Measurements from ENCODE around the gene S100A5. TPM values are rescaled to one million over a fixed set of nuclear protein-coding genes. Genes with fewer than 3 reads are reported as not detected.
"Not testable (repeated sequence)": the region's sequence is repeated elsewhere in the genome, so short reads cannot be mapped to it uniquely, and the experiment has no call there.

The S100A5 gene
- total RNA-seq, 1 donor from 2014 or later: not detected

DNA sequence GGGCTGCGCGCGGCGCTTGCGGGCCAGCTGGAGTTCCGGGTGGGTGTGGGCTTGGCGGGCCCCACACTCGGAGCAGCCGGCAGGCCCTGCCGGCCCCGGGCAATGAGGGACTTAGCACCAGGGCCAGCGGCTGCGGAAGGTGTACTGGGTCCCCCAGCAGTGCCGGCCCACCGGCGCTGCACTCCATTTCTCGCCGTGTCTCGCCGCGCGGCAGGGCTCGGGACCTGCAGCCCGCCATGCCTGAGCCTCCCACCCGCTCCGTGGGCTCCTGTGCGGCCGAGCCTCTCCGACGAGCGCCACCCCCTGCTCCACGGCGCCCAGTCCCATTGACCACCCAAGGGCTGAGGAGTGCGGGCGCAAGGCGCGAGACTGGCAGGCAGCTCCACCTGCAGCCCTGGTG, 18.9 kb downstream of the S100A5 start:
- ATAC-seq; intact Hi-C loops (cut with DNase I): not testable (repeated sequence)

DNA sequence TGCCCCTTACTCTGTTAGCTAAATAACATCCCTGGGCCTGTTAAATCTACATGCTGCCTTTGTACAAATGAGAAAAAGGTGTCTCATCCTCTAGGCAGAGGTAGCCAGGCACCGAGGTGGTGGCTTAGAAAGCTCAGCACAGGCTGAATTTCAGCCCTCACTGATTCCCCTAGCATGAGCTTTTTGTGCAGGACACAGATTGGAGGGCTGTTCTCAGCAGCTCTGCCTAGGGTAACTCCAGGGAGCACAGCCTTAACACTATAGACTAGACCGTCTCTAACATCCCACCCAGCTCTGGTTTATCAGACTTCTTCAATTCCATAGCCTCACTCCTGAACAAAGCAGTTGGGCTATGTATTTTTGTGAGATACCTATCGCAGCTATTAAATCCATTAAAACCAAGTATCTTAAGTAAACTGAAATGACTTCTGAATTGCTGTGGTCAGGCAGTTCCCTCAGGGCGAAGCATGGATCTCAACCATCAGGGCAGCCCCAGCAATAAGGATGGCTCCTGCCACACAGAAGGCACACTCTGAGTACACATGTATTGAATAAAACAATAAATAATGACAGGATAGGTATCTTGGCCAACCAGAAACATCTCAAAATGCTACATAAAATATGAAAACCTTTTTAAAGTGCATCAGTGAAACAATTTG, 19.8 kb downstream of the S100A5 start:
- intact Hi-C loops (cut with DNase I): no loop called here
- ATAC-seq (peak; percentile 37), DNase-seq (ENCODE audit: missing footprints) (no peak)

More for the DNA sequence above, 18.9 kb downstream of the S100A5 start:
- not testable (repeated sequence) for DNase-seq (ENCODE audit: missing footprints)

DNA sequence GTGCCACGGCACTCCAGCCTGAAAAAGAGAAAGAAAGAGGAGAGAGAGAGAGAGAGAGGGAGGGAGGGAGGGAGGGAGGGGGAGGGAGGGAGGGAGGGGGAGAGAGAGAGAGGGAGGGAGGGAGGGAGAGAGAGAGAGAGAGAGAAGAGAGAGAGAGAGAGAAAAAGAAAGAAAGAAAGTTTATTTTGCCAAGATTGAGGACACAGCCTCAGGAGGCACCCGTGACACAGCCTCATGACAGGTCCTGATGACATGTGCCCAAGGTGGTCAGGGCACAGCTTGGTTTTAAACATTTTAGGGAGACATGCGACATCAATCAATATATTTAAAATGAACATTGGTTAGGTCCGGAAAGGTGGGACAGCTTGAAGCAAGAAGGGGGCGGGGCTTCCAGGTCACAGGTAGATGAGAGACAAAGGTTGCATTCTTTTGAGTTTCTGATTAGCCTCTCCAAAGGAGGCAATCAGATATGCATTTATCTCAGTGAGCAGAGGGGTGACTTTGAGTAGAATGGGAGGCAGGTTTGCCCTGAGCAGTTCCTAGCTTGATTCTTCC, 20.5 kb downstream of the S100A5 start:
- DNase-seq (ENCODE audit: missing footprints); ATAC-seq; intact Hi-C loops (cut with DNase I): not testable (repeated sequence)

DNA sequence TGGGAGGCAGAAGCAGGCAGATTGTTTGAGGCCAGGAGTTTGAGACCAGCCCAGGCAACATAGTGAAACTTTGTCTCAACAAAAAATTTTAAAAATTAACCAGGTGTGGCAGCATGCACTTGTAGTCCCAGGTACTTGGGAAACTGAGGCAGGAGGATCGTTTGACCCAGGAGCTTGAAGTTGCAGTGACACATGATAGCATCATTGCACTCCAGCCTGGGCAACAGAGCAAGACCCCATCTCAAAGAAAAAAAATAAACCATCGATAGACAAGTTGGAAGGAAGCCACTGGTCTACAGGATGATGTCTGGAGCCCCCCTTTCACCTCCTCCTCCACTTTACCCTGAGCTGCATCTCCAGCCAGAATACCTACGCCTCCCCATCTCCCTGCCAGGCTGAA, 21.5 kb downstream of the S100A5 start:
- DNase-seq (ENCODE audit: missing footprints) (no peak), ATAC-seq (no peak)
- intact Hi-C loops (cut with DNase I): loop anchor here (10.0 kb wide), 2 partner anchors 136 to 466 kb away; partner anchors contain the start of genes RAB13 and SNAPIN

DNA sequence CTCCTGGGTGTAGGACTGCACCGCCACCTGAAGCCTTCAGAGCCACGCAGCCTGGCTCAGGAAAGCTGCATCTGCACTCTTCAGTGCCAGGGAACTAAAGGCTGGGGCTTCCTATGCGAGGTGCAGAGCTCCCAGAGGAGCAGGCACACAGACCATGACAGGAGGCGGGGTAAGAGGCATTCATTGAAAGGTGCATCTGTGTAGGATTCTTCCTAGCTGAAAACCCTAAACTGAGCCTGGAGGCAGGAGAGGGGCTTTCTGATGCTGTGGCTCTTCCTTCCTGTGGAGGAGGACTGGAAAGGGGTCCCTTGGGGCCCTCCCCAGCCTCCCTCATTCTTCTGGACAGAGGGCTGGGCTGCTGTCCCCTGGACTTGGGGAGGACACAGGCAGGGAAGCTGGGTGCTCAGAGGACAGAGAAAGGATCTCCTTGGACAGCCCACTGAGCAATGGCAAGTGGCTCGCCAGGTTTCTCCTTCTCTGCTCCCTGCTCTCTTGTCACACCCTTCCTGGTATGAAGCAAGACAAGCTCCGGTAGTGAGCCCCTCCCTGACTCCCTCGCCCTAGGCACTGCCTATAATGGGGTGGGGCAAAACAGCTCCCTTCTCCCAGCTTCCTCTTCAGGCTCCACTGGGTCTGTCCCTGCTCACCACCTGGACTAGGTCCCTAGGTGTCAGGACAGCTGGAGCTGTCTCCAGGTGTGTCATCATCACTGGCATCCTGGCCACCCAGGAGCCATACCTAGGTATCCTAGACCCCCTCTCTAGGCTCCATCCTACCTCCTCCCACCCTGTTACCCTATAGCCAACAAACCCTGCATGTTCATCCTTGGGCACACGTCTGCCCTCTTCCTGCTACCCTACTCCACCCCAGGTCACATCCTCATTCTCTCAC, 25.0 kb downstream of the S100A5 start:
- intact Hi-C loops (cut with DNase I): loop anchor here (10.0 kb wide), 2 partner anchors 139 to 469 kb away; partner anchors contain the start of genes RAB13 and SNAPIN
- ATAC-seq (no peak), DNase-seq (ENCODE audit: missing footprints) (no peak)

DNA sequence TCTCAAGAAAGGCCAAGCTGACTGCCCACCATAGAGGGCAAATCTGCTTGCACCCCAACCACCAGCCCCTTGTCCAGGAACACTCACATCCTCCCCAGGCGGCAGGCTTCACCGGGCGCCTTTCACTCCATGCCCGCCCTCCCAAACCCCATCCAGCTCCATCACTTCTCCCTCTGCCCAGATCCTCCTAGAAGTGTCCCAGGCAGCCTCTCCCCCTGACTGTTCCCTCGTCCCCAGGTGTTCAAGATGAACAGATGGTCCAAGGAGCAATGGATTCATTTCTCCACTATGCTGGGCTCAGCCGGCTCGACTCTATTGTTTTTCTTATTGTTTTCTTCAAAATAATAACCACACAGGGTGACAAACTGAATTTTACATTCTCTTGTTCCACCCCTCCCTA, 27.1 kb downstream of the S100A5 start:
- intact Hi-C loops (cut with DNase I): loop anchor here (10.0 kb wide), 2 partner anchors 141 to 471 kb away; partner anchors contain the start of genes RAB13 and SNAPIN
- ATAC-seq (no peak), DNase-seq (ENCODE audit: missing footprints) (no peak)

DNA sequence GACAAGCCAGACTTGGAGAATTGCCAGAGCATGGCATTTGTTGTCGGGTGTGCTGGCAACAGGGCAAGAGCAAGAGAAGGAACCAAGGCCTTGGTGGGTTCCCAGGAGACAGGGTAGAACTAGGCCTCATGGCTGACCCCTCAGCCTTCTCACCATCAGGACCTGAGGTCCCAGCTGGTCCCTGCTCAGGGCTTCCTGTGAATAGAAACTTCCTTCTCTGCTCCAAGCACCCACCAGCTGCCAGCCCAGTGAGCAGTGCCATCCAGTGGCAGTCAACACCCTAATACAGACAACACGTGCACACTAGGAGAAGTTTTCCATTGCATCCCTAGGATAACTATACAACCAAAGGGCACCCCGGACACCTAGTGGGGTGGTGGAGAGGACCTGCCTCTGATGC, 27.7 kb downstream of the S100A5 start:
- ATAC-seq (peak; percentile 11), DNase-seq (ENCODE audit: missing footprints) (peak; percentile 71)
- intact Hi-C loops (cut with DNase I): loop anchor here (10.0 kb wide), 2 partner anchors 142 to 472 kb away; partner anchors contain the start of genes RAB13 and SNAPIN

DNA sequence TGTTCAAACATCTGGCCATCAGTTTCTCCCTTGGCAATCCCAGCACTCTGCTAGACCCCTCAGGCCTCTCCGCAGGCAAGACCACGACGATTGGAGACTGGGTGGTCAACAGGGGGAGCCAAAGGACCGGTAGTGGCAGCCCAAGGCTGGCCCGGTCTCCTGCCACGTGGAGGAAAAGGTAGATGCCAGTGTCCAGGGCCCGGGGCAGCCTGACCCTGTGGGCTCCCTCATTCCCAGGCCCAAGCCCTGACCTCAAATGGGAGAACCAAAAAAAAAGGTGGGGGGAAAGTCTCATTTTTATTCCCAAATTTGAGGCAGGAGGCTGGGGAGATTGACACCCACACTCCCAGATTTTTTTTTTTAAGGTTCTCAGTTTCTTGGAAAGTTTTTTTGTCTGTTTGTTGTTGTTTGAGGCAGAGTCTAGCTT, 29.7 kb downstream of the S100A5 start:
- DNase-seq (ENCODE audit: missing footprints) (peak; percentile 91), ATAC-seq (peak; percentile 55)
- intact Hi-C loops (cut with DNase I): loop anchor here (1.0 to 10.0 kb wide), 5 partner anchors 22 to 474 kb away; partner anchors contain the start of genes RAB13 and SNAPIN

DNA sequence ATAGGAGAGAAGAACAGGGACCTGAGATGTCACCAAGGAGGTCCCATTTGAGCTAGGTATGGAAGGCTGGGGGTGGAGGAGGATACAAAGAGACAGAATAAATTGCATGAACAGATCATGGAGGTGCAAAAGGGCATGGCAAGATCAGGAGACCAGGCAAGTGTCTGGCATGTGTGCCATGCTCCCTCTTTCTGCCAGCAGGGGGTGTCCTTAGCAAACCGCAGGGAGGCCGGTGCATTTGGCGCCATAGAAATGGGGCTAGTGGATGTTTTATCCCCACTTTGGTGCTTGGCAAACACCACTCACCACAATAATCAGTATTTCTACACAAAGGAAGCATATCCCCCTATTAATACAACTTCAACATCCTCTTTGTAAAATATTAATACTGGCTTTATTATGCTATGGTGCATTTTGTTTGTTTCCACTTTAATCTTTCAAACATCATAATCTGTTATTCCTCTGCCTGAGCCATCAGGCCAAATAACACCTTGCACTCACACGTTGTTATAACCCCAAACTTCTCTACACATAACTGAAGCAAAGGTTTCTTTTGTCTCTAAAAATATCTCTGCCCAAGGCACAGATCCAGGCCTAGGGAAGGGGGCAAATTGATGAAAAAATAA, 30.9 kb downstream of the S100A5 start:
- intact Hi-C loops (cut with DNase I): loop anchor here (2.0 to 10.0 kb wide), 4 partner anchors 23 to 475 kb away; partner anchors contain the start of genes RAB13 and SNAPIN

DNA sequence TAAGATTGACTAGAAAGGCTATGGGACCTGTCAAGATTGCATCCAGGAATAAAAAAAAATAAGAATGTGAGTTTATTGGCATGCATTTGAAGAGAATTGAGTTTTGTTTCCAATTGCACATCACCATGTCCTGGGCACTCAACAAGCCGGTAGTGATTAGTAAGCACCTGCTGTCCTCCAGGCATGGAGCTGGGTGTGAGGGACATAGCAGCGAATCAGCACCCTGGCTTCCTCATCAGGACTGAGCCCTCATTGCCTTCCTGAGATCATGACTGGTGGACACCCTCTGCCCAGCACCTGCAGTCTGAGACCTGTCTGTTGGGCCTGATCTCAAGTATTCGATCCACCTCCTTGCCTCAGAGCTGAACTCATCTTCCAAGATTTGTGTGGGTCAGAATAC, 31.7 kb downstream of the S100A5 start:
- intact Hi-C loops (cut with DNase I): no loop called here
- DNase-seq (ENCODE audit: missing footprints) (no peak), ATAC-seq (no peak)

More for the DNA sequence above, 30.9 kb downstream of the S100A5 start:
- ATAC-seq (no peak), DNase-seq (ENCODE audit: missing footprints) (no peak)

DNA sequence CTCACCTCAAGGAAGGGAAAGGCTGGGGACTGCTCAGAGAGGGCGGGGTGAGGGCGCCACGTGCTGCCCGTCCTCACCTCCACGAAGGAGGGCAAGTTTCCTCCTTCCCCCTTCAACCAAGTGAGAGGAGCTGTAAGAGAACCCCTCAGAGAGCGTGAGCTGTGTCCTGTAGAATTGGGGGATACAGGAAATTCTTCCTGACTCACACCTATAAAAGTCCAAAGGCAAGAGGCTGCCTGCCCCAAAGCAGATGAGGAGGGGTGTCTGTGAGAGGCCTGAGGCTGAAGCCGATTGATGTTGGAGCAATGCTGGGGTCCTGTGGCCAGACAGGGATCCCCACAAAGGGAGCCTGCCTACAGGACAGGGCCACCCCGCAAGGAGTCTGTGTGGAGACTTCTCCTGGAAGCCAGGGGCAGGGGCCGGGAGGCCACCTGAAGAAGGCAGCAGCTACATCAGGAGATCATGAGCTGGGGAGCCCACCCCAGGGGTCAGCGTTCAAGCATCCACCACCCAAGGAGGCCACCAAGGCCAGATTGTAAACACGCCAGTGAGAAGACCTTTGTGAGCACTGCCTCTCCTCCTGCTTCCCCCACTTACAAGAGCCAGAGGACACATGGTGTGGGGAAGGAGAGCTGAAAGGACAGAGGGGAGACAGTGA, 32.7 kb downstream of the S100A5 start:
- no peak for ATAC-seq
- DNase-seq (ENCODE audit: missing footprints): no peak
- intact Hi-C loops (cut with DNase I): no loop called here

DNA sequence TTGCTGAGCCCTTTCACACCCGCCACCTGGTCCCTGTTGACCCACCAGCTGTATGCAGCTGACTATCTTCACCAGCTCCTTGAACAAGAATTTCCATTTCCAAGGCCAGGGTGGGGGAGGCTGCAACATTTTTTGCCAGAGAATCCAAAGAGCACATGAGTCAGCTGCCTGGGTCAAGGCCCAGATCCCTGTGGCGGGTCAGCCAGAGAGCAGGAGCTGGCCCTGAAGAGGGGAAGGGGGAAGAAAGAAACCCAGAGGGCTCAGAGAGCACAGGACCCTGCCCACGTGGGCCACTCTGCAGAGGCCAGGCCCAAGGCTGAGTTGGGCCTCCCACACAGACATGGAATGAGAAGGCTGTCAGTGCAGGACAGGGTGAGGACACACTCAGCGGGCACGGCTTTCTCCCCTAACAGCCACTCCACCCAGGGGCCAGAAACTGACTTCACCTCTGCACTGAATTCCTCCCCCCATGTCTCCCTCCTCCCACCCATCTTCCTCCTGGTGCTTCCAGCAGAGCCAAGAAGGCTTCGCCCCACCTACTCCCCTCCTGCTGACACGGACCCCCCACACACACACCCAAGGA, 33.8 kb downstream of the S100A5 start:
- ATAC-seq (peak; percentile 90), DNase-seq (ENCODE audit: missing footprints) (peak; percentile 89)
- intact Hi-C loops (cut with DNase I): no loop called here

DNA sequence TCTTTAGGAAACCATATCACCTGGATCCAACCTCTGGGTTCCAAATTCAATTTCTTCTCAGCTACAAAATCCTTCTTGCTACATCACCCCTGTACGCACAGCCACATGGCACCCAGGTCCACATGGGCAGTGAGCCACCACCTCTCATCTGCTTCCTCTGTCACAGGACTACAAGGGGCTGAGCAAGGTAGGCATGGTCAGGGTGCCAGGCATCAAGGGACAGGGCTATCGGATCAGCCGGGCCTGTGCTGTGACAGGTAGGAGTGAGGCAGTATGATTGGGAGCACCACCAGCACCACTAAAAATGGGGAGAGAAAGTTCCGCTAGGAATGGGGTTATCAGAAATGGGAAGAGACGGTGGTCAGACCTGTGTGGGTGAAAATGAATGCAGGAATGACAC, 34.3 kb downstream of the S100A5 start:
- intact Hi-C loops (cut with DNase I): no loop called here
- ATAC-seq: peak; percentile 3
- no peak for DNase-seq (ENCODE audit: missing footprints)

DNA sequence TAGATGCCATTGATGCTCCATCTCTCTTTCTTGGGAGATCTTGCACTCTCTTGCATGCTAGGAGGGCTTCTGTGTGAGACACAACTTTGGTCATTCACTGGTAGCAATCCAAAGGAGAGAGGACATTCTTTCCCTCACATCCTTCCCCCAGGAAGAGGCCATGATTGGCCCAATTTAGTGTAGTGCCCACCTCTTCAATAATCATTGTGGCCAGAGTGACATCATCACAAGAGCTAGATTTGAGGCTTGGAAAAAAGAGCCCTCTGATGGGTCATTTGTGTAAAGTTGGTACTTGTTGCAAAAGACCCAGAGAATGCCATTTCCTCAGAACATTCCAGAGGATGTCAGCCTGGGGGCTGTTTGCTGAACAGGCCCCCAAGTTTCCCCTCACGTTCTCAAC, 35.2 kb downstream of the S100A5 start:
- no peak for DNase-seq (ENCODE audit: missing footprints)
- ATAC-seq: no peak
- intact Hi-C loops (cut with DNase I): no loop called here

DNA sequence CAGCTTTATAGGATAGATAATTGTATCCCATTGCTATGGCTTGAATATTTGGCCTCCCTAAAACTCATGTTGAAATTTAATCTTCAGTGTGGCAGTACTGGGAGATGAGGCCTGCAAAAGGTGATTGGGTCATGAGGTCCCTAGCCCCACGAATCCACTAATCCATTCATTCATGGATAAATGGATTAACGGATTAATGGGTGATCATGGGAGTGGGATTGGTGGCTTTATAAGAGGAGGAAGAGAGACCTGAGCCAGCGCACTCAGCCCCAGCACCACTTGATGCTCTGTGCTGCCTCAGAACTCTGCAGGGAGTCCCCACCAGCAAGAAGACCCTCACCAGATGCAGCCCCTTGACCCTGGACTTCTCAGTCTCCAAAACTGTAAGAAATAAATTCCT, 37.0 kb downstream of the S100A5 start:
- DNase-seq (ENCODE audit: missing footprints) (no peak), ATAC-seq (no peak)
- intact Hi-C loops (cut with DNase I): no loop called here

DNA sequence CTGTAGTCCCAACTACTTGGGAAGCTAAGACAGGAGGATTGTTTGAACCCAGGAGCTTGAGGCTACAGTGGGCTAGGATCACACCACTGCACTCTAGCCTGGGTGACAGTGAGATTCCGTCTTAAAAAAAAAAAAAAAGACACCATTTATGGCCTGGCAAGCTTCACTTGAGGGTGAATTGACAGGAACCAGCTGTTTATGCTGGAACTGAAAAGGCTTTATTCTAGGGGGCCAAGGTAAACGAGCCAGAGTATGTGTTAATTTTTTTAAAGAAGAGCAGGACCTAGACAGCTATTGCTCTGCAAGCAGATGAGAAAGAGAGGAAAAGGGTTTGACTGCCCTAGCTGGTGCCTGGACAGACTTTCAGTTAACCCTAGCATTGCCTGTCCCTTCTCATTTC, 42.0 kb downstream of the S100A5 start:
- intact Hi-C loops (cut with DNase I): no loop called here
- ATAC-seq: no peak
- no peak for DNase-seq (ENCODE audit: missing footprints)

DNA sequence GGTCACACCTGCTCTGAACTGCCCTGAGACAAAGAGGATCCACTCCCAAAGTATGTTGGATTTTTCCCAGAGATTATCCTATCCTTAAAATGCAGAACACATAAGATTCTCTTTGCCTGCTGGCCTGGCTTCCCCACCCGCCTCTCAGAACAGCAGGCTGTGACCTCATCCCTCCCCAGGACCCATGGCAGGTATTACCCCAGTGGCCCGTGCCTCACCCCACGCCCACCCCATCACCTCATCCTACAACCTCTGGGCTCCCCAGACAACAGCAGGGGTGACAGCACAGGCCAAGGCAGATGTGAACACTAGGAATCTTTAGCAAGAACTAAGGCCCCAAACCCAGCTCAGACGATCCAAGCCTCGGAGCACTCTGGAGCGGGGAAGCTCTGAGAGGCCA, 45.2 kb downstream of the S100A5 start:
- intact Hi-C loops (cut with DNase I): loop anchor here (1.0 kb wide), 1 partner anchor 143 kb away; no protein-coding TSS in a partner anchor
- ATAC-seq (no peak), DNase-seq (ENCODE audit: missing footprints) (no peak)
